A673 (cell line): ENCODE data around the gene IL1RAP. TPM values are rescaled to one million over a fixed set of nuclear protein-coding genes. Genes with fewer than 3 reads are reported as not detected.

Experiments used
- BruUV-seq: library from RNA; stranded (reverse); fragments of 400-500 nt; replicated peaks from 2 replicates; lab custom pipeline; 2021; lab: Mats Ljungman, UMichigan
- CTCF ChIA-PET: fragments of 300-600 bp; sonication (Branson Sonifier 250); formaldehyde crosslinking; loops from one replicate; lab custom pipeline; 2022; ENCODE audit warnings: antibody characterized with exemption; lab: Charles Lee
- POLR2A ChIA-PET: fragments of 300-600 bp; sonication (Branson Sonifier 250); formaldehyde crosslinking; loops from one replicate; lab custom pipeline; 2022; ENCODE audit warnings: antibody characterized with exemption; ENCODE audit not compliant: low non-redundant PET; lab: Charles Lee
- DNase-seq: peaks from one replicate; pipeline ENCODE4 v3.0.0-alpha.2; 2015; ENCODE audit warnings: low spot score
- H3K27ac ChIP-seq: fragments of 200-600 bp; sonication (generic); 2 replicates; pipeline ENCODE4 v1.5.1; 2016; ENCODE audit warnings: mixed run types, low read depth, mild to moderate bottlenecking, mixed read lengths, antibody characterized with exemption, low read length; ENCODE audit not compliant: poor library complexity, severe bottlenecking
- H3K27me3 ChIP-seq: fragments of 200-600 bp; sonication (generic); replicated peaks from 2 replicates; pipeline ENCODE4 v1.6.1; 2017; ENCODE audit warnings: mixed run types, low read depth, mild to moderate bottlenecking, mixed read lengths, antibody characterized with exemption, low read length; ENCODE audit not compliant: insufficient read depth, poor library complexity
- H3K36me3 ChIP-seq: fragments of 200-600 bp; sonication (generic); 2 replicates; pipeline ENCODE4 v1.6.1; 2016; ENCODE audit warnings: mixed run types, mild to moderate bottlenecking, mixed read lengths, antibody characterized with exemption, low read length; ENCODE audit not compliant: insufficient read depth, poor library complexity, severe bottlenecking
- H3K4me1 ChIP-seq: fragments of 200-600 bp; sonication (generic); 2 replicates; pipeline ENCODE4 v1.6.1; 2017; ENCODE audit warnings: mixed run types, mild to moderate bottlenecking, mixed read lengths, antibody characterized with exemption, low read length; ENCODE audit not compliant: insufficient read depth, poor library complexity, severe bottlenecking
- H3K4me3 ChIP-seq: fragments of 200-600 bp; sonication (generic); 2 replicates; pipeline ENCODE4 v1.5.1; 2016; ENCODE audit warnings: low read depth, mixed run types, mild to moderate bottlenecking, mixed read lengths, low read length; ENCODE audit not compliant: poor library complexity, severe bottlenecking
- H3K9me3 ChIP-seq: fragments of 200-600 bp; sonication (generic); 2 replicates; pipeline ENCODE4 v1.6.1; 2016; ENCODE audit warnings: mixed run types, low read depth, mild to moderate bottlenecking, mixed read lengths, antibody characterized with exemption, low read length; ENCODE audit not compliant: poor library complexity, severe bottlenecking
- EZH2 ChIP-seq: fragments of 200-600 bp; sonication (generic); IDR thresholded peaks from 2 replicates; pipeline ENCODE4 v1.6.1; 2017; ENCODE audit warnings: borderline replicate concordance, low read depth, mild to moderate bottlenecking, mixed read lengths, antibody characterized with exemption, low read length; ENCODE audit not compliant: poor library complexity, severe bottlenecking
- intact Hi-C: fragments of 100-400 bp; cut with micrococcal nuclease; formaldehyde crosslinking; loops from one replicate; pipeline ENCODE4 v1.10.0; 2022; ENCODE audit not compliant: unreplicated experiment
- total RNA-seq: library from RNA; stranded (reverse); gene quantifications from 2 replicates; pipeline ENCODE4 v1.2.3, GENCODE V29; 2021
- TF ChIP-seq, protein P1 (sequence below): fragments of 300-800, 200-600 bp; sonication (generic); conservative IDR thresholded peaks from 2 replicates; pipeline ENCODE4 v1.5.1; 2017; ENCODE audit warnings: low read depth, mild to moderate bottlenecking, antibody characterized with exemption, low read length, moderate library complexity, mixed read lengths

The IL1RAP gene
- total RNA-seq, 1 experiment from 2014 or later: 207 TPM

- no peaks in the 10 kb centered on the region for H3K27me3 ChIP-seq
- peak overlapping the region; percentile 32 for H3K27ac ChIP-seq
- BruUV-seq: no TSS peak
- POLR2A ChIA-PET: no interaction called here
- H3K36me3 ChIP-seq: peaks cover 76% of the 10 kb centered on the region
- no peak overlapping the region for H3K4me3 ChIP-seq
- H3K9me3 ChIP-seq: peaks cover 13% of the 10 kb centered on the region
- CTCF ChIA-PET: no interaction called here
- TF ChIP-seq, protein P1, sequence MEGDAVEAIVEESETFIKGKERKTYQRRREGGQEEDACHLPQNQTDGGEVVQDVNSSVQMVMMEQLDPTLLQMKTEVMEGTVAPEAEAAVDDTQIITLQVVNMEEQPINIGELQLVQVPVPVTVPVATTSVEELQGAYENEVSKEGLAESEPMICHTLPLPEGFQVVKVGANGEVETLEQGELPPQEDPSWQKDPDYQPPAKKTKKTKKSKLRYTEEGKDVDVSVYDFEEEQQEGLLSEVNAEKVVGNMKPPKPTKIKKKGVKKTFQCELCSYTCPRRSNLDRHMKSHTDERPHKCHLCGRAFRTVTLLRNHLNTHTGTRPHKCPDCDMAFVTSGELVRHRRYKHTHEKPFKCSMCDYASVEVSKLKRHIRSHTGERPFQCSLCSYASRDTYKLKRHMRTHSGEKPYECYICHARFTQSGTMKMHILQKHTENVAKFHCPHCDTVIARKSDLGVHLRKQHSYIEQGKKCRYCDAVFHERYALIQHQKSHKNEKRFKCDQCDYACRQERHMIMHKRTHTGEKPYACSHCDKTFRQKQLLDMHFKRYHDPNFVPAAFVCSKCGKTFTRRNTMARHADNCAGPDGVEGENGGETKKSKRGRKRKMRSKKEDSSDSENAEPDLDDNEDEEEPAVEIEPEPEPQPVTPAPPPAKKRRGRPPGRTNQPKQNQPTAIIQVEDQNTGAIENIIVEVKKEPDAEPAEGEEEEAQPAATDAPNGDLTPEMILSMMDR: no peak
- no peak for TF ChIP-seq EZH2
- peak; percentile 43 for DNase-seq
- intact Hi-C loops: no loop called here
- peaks cover 21% of the 10 kb centered on the region for H3K4me1 ChIP-seq
Measured at GRCh38 chr3:190605385-190605784, 91.5 kb downstream of the IL1RAP start.

- ChIA-PET POLR2A (no interaction called here), CTCF (no interaction called here)
- H3K4me1 ChIP-seq: peaks cover 20% of the 10 kb centered on the region
- DNase-seq: no peak
- no peak overlapping the region for H3K27ac ChIP-seq
- BruUV-seq: no TSS peak
- no peaks in the 10 kb centered on the region for H3K27me3 ChIP-seq
- H3K4me3 ChIP-seq: no peak overlapping the region
- peaks cover 13% of the 10 kb centered on the region for H3K9me3 ChIP-seq
- intact Hi-C loops: no loop called here
- TF ChIP-seq, protein P1: no peak
- no peak for TF ChIP-seq EZH2
- H3K36me3 ChIP-seq: peaks cover 71% of the 10 kb centered on the region
Measured at GRCh38 chr3:190606596-190606995, 92.7 kb downstream of the IL1RAP start.

- no peak for TF ChIP-seq EZH2
- TF ChIP-seq, protein P1: no peak
- Histone ChIP-seq H3K27ac (no peak overlapping the region), H3K9me3 (peaks cover 13% of the 10 kb centered on the region), H3K36me3 (peaks cover 71% of the 10 kb centered on the region), H3K4me3 (no peak overlapping the region), H3K4me1 (peaks cover 18% of the 10 kb centered on the region), H3K27me3 (no peaks in the 10 kb centered on the region)
- BruUV-seq: no TSS peak
- intact Hi-C loops: no loop called here
- CTCF ChIA-PET: no interaction called here
- POLR2A ChIA-PET: no interaction called here
- no peak for DNase-seq
Measured at GRCh38 chr3:190607021-190607420, 93.1 kb downstream of the IL1RAP start.
